GM12873 (cell line): ENCODE measurements around the gene IRX5.

Source experiments
- TF ChIP-seq, protein P1 (sequence below): IDR thresholded peaks from 2 replicates; pipeline ENCODE4 v1.5.1; 2012; ENCODE audit warnings: low read depth, mild to moderate bottlenecking, moderate library complexity, low read length, control low read depth; ENCODE audit not compliant: insufficient read depth; ENCODE audit errors: missing control alignments

The IRX5 gene

GRCh38 chr16:54952195-54952594 lies 21.5 kb downstream of the IRX5 start:
- TF ChIP-seq, protein P1, sequence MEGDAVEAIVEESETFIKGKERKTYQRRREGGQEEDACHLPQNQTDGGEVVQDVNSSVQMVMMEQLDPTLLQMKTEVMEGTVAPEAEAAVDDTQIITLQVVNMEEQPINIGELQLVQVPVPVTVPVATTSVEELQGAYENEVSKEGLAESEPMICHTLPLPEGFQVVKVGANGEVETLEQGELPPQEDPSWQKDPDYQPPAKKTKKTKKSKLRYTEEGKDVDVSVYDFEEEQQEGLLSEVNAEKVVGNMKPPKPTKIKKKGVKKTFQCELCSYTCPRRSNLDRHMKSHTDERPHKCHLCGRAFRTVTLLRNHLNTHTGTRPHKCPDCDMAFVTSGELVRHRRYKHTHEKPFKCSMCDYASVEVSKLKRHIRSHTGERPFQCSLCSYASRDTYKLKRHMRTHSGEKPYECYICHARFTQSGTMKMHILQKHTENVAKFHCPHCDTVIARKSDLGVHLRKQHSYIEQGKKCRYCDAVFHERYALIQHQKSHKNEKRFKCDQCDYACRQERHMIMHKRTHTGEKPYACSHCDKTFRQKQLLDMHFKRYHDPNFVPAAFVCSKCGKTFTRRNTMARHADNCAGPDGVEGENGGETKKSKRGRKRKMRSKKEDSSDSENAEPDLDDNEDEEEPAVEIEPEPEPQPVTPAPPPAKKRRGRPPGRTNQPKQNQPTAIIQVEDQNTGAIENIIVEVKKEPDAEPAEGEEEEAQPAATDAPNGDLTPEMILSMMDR: no peak

GRCh38 chr16:54953461-54953860 lies 22.8 kb downstream of the IRX5 start:
- TF ChIP-seq, protein P1: no peak

DNA sequence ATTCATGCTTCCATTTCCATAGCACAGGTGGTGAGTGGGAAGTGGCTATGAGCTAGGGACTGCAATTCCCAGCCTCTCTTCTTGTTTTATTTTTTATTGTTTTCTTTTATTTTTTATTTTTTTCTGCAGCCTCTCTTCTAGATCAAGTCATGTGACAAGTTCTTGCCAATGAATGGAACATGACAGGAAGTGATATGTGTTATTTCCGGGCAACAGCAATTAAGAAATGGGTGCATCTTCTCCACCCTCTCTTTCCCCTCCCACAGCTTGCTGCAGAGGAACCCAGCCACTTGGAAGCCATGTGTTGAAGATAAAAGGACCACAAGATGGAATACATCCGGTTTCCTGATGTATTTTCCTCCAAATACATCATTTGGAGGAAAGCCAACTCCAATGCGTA lies 23.6 kb downstream of the IRX5 start:
- TF ChIP-seq, protein P1: no peak

GRCh38 chr16:54955757-54956156 lies 25.1 kb downstream of the IRX5 start:
- TF ChIP-seq, protein P1: no peak

DNA sequence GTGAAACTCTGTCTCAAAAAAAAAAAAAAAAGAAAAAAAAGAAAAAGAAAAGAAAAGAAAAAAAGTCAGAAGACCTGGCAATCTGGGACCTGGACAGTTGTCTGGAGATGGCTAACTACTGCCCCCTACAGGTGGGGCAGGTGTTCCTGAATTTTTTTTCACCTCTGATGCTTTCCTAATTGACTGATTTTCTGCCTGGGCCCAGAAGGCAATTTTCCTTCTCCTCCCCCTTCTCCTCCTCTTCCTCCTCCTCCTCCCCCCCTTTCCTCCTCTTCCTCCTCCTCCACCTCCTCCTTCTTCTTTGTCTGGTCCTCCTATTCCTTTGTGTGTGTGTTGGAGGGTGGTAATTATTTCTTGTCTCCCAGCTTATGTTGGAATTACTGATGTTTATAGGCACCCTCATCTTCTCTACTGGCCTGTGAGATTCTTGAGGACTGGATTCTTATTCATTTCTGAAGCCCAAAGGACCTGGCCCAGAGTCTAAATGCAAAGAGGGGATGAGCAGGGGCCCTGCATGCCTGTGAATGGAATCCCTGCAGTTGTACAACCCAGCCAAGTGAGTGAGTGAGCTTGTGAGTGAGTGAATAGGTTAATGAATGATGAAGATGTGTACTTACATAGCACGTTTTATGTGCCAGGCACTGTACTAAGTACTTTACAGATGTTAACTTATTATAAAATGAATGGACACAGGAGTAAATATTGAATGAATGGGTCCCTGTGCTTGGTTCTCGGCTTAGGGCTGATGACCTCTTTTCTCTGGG lies 26.9 kb downstream of the IRX5 start:
- TF ChIP-seq, protein P1: peak; percentile 62

DNA sequence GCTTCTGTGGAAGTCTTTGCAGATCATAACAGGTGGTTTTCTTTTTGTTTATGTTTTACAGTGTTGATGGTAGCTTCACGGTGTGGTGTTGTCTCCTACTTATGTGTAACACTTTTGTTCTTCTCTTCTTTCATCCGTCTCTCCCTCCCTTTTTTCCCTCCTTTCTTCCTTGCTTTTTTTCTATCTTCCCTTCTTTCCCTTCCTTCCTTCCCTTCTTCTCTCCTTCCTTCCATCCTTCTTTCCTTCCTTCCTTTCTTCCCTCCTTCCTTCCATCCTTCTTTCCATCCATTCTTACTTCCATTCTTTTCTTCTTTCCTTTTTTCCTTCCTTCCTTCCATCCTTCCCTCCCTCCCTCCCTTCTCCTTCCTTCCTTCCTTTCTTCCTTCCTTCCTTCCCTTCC lies 31.4 kb downstream of the IRX5 start:
- TF ChIP-seq, protein P1: no peak

- TF ChIP-seq, protein P1: no peak
Measured at GRCh38 chr16:54964239-54964638, 33.6 kb downstream of the IRX5 start.
